ENCODE results near the gene ERC1. TPM values are rescaled to one million over a fixed set of nuclear protein-coding genes. Genes with fewer than 3 reads are reported as not detected.
"Not testable (repeated sequence)": the region's sequence is repeated elsewhere in the genome, so short reads cannot be mapped to it uniquely, and the experiment has no call there.

Gene ERC1
- total and polyA plus RNA-seq, 2 donors (not counting 3 experiments of a cell fraction or from before 2014, with no cell fraction given): 11.7 to 66.1 TPM

DNA sequence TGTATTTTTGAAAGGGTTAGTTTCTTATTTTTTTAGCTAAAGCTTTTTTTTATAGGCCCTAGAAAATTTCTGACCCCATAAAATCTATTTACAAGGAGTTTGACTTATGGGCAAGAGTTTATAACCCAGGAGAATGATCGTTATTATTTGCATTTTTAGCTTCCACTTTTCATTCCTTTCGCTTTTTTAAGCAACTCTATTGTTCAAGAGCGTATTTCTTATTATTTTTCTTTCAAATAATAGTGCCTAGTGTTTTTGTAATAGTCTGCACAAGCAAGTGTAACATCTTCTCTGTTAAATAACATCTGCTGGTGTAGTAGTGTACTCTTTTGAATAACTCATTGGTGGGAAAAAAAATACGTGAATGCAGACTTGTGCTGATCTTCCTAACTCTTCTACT, 216.3 kb downstream of the ERC1 start:
- H3K4me2 ChIP-seq (ENCODE audit: insufficient read depth, low read length): no peak overlapping the region
- DNase-seq (ENCODE audit: low read depth, low spot score) (no peak), FAIRE-seq (no peak)
- H3K27me3 ChIP-seq (ENCODE audit: control insufficient read depth in 2 of 2, insufficient read depth in 2 of 2, low read length in 2 of 2): no peaks in the 10 kb centered on the region
- H3K4me1 ChIP-seq (ENCODE audit: control insufficient read depth, extremely low read depth, insufficient read depth, low read length): peaks cover 31% of the 10 kb centered on the region
- BruUV-seq (replicated peaks): no TSS peak
- dilution Hi-C loops (cut with MboI; ENCODE audit: extremely low pct_ligation_motif_present, low sequenced_read_pairs): no loop called here
- no peak overlapping the region for H3K9ac ChIP-seq (replicated peaks; ENCODE audit: extremely low read depth, insufficient read depth, low read length)
- H2AFZ ChIP-seq (ENCODE audit: low read depth, low read length): no peak overlapping the region
- H3K36me3 ChIP-seq (ENCODE audit: control insufficient read depth in 2 of 2, extremely low read depth in 1 of 2, insufficient read depth in 2 of 2, low read length in 2 of 2): no peaks in the 10 kb centered on the region
- H4K20me1 ChIP-seq (replicated peaks; ENCODE audit: control insufficient read depth, extremely low read depth, insufficient read depth, low read length): no peaks in the 10 kb centered on the region
- TF ChIP-seq GATA2 (IDR thresholded peaks at IDR 0.05; ENCODE audit: insufficient read depth, insufficient read length, low read depth, low read length): no peak
- TF ChIP-seq POLR2AphosphoS5 (IDR thresholded peaks at IDR 0.05; ENCODE audit: insufficient read depth, low read depth, low read length): no peak
- TF ChIP-seq, protein P1, sequence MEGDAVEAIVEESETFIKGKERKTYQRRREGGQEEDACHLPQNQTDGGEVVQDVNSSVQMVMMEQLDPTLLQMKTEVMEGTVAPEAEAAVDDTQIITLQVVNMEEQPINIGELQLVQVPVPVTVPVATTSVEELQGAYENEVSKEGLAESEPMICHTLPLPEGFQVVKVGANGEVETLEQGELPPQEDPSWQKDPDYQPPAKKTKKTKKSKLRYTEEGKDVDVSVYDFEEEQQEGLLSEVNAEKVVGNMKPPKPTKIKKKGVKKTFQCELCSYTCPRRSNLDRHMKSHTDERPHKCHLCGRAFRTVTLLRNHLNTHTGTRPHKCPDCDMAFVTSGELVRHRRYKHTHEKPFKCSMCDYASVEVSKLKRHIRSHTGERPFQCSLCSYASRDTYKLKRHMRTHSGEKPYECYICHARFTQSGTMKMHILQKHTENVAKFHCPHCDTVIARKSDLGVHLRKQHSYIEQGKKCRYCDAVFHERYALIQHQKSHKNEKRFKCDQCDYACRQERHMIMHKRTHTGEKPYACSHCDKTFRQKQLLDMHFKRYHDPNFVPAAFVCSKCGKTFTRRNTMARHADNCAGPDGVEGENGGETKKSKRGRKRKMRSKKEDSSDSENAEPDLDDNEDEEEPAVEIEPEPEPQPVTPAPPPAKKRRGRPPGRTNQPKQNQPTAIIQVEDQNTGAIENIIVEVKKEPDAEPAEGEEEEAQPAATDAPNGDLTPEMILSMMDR (IDR thresholded peaks at IDR 0.05; ENCODE audit: extremely low read depth in 1 of 2, insufficient read depth in 1 of 2, low read depth in 1 of 2, low read length in 2 of 2): no peak
- no peak for TF ChIP-seq EZH2 (IDR thresholded peaks at IDR 0.05; ENCODE audit: borderline replicate concordance, low read depth, low read length, severe bottlenecking)
- no peak for TF ChIP-seq JUN (IDR thresholded peaks at IDR 0.05; ENCODE audit: borderline replicate concordance, insufficient read depth, insufficient read length, low read depth)
- TF ChIP-seq FOS (IDR thresholded peaks at IDR 0.05; ENCODE audit: borderline replicate concordance, insufficient read depth, low read length): no peak
- ChIA-PET POLR2A (no interaction called here), CTCF (interaction anchor here (0.9 to 3.6 kb wide), 4 partner anchors 8 to 89 kb away, joined by 3 to 16 read pairs (median 8); no protein-coding TSS in a partner anchor)
- H3K4me3 ChIP-seq (replicated peaks in 1 of 3; ENCODE audit: insufficient read depth in 1 of 3, low read depth in 1 of 3, low read length in 3 of 3): no peak overlapping the region
- no peak overlapping the region for H3K27ac ChIP-seq (ENCODE audit: insufficient read depth, low read depth, low read length)
- no peaks in the 10 kb centered on the region for H3K79me2 ChIP-seq (ENCODE audit: control insufficient read depth, insufficient read depth, low read length)
- no peaks in the 10 kb centered on the region for H3K9me3 ChIP-seq (replicated peaks; ENCODE audit: control insufficient read depth, insufficient read depth, low read length)
- intact Hi-C loops (cut with micrococcal nuclease): no loop called here
- H3K9me1 ChIP-seq (replicated peaks; ENCODE audit: control insufficient read depth, extremely low read depth, insufficient read depth, low read length): no peaks in the 10 kb centered on the region

DNA sequence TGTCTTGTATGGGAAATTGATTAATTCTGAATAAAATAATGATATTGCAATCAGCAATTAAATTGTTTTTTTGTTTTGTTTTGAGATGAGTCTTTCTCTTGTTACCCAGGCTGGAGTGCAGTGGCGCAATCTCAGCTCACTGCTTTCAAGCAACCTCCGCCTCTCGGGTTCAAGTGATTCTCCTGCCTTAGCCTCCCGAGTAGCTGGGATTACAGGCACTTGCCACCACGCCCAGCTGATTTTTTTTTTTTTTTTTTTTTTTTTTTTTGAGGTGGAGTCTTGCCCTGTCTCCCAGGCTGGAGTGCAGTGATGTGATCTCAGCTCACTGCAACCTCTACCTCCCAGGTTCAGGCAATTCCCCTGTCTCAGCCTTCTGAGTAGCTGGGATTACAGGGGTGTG, 217.7 kb downstream of the ERC1 start:
- H3K4me2 ChIP-seq (ENCODE audit: insufficient read depth, low read length); intact Hi-C loops (cut with micrococcal nuclease); BruUV-seq (replicated peaks); FAIRE-seq; H3K4me3 ChIP-seq (replicated peaks in 1 of 3; ENCODE audit: insufficient read depth in 1 of 3, low read depth in 1 of 3, low read length in 3 of 3); H3K9ac ChIP-seq (replicated peaks; ENCODE audit: extremely low read depth, insufficient read depth, low read length); H3K9me1 ChIP-seq (replicated peaks; ENCODE audit: control insufficient read depth, extremely low read depth, insufficient read depth, low read length); H3K79me2 ChIP-seq (ENCODE audit: control insufficient read depth, insufficient read depth, low read length); H3K36me3 ChIP-seq (ENCODE audit: control insufficient read depth in 2 of 2, extremely low read depth in 1 of 2, insufficient read depth in 2 of 2, low read length in 2 of 2); dilution Hi-C loops (cut with MboI; ENCODE audit: extremely low pct_ligation_motif_present, low sequenced_read_pairs); H3K9me3 ChIP-seq (replicated peaks; ENCODE audit: control insufficient read depth, insufficient read depth, low read length); DNase-seq (ENCODE audit: low read depth, low spot score); H3K27me3 ChIP-seq (ENCODE audit: control insufficient read depth in 2 of 2, insufficient read depth in 2 of 2, low read length in 2 of 2); H4K20me1 ChIP-seq (replicated peaks; ENCODE audit: control insufficient read depth, extremely low read depth, insufficient read depth, low read length); H2AFZ ChIP-seq (ENCODE audit: low read depth, low read length); H3K27ac ChIP-seq (ENCODE audit: insufficient read depth, low read depth, low read length): not testable (repeated sequence)
- ChIA-PET POLR2A (interaction anchor here (0.6 kb wide), 1 partner anchor 79 kb away, joined by 4 read pairs; no protein-coding TSS in a partner anchor), CTCF (interaction anchor here (0.6 to 3.6 kb wide), 3 partner anchors 9 to 91 kb away, joined by 3 to 16 read pairs (median 3); no protein-coding TSS in a partner anchor)
- peaks cover 29% of the 10 kb centered on the region for H3K4me1 ChIP-seq (ENCODE audit: control insufficient read depth, extremely low read depth, insufficient read depth, low read length)
